GM12878 (cell line): Measurements from ENCODE around the gene ADCY1. TPM values are rescaled to one million over a fixed set of nuclear protein-coding genes. Genes with fewer than 3 reads are reported as not detected.

Source experiments
- ATAC-seq: fragments of 200-7000 bp; cut with Tn5 transposase; 3 replicates; pipeline ENCODE4 v1.9.1; 2020; ENCODE audit warnings: mild to moderate bottlenecking, moderate library complexity
- BruUV-seq: library from RNA; stranded (reverse); fragments of 400-500 nt; replicated peaks from 2 replicates; lab custom pipeline; 2021; lab: Mats Ljungman, UMichigan
- CTCF ChIA-PET: fragments of 300-600 bp; sonication (Branson Sonifier 250); formaldehyde crosslinking; extraction: SDS; loops from one replicate; lab custom pipeline; 2021; ENCODE audit warnings: inconsistent platforms; lab: Yijun Ruan, JAX
- POLR2A ChIA-PET: fragments of 350-600 bp; formaldehyde crosslinking; extraction: SDS; loops from one replicate; lab custom pipeline; 2021; ENCODE audit warnings: inconsistent platforms; lab: Charles Lee
- RAD21 ChIA-PET: fragments of 300-600 bp; sonication (Branson Sonifier 250); formaldehyde crosslinking; loops from one replicate; lab custom pipeline; 2023; ENCODE audit warnings: antibody characterized with exemption; ENCODE audit not compliant: unreplicated experiment; lab: Charles Lee
- SMC1A ChIA-PET: fragments of 300-600 bp; sonication (Branson Sonifier 250); formaldehyde crosslinking; loops from one replicate; lab custom pipeline; 2023; ENCODE audit not compliant: unreplicated experiment, uncharacterized antibody; lab: Charles Lee
- DNase-seq: peaks from one replicate; pipeline ENCODE4 v3.0.0-alpha.2; 2011; ENCODE audit warnings: low read depth, low spot score
- FAIRE-seq: peaks from 3 replicates; lab custom pipeline; 2011; peaks lifted over from hg19 to GRCh38; lab: Jason Lieb, UNC
- H2AFZ ChIP-seq: 2 replicates; pipeline ENCODE4 v1.6.0; 2011; ENCODE audit warnings: low read depth, low read length, control low read depth; ENCODE audit not compliant: control insufficient read depth
- H3K27ac ChIP-seq: 2 replicates; pipeline ENCODE4 v1.5.1; 2011; ENCODE audit warnings: control low read depth; ENCODE audit not compliant: control insufficient read depth, insufficient read depth
- H3K27me3 ChIP-seq, 2 experiments: replicated peaks in 1 of 2; 2 replicates each; pipeline versions ENCODE4 v1.6.0 to v1.6.1; 2011; ENCODE audit warnings: low read length in 1 of 2; ENCODE audit not compliant: control insufficient read depth in 2 of 2, insufficient read depth in 2 of 2
- H3K36me3 ChIP-seq, 2 experiments: 2 replicates each; pipeline ENCODE4 v1.5.1; 2011; ENCODE audit warnings: low read length in 1 of 2; ENCODE audit not compliant: control insufficient read depth in 2 of 2, insufficient read depth in 2 of 2
- H3K4me1 ChIP-seq: 2 replicates; pipeline ENCODE4 v1.6.1; 2011; ENCODE audit warnings: mild to moderate bottlenecking, low read length, moderate library complexity, mixed read lengths; ENCODE audit not compliant: control insufficient read depth, insufficient read depth
- H3K4me2 ChIP-seq: 2 replicates; pipeline ENCODE4 v1.6.0; 2011; ENCODE audit warnings: control low read depth; ENCODE audit not compliant: control insufficient read depth, insufficient read depth
- H3K4me3 ChIP-seq: fragments of 200-600 bp; sonication (generic); 2 replicates; pipeline ENCODE4 v1.5.1; 2016
- H3K79me2 ChIP-seq: 2 replicates; pipeline ENCODE4 v1.6.0; 2011; ENCODE audit warnings: low read length; ENCODE audit not compliant: control insufficient read depth, insufficient read depth
- H3K9ac ChIP-seq: 2 replicates; pipeline ENCODE4 v1.8.0; 2011; ENCODE audit warnings: low read length, control low read depth, mixed read lengths; ENCODE audit not compliant: control insufficient read depth, insufficient read depth
- H3K9me3 ChIP-seq: replicated peaks from 3 replicates; pipeline ENCODE4 v1.5.1; 2011; ENCODE audit warnings: mild to moderate bottlenecking, low read length; ENCODE audit not compliant: control insufficient read depth, insufficient read depth
- H4K20me1 ChIP-seq: 2 replicates; pipeline ENCODE4 v1.6.0; 2011; ENCODE audit not compliant: control insufficient read depth, insufficient read depth
- HCFC1 ChIP-seq: fragments of 150-350 bp; IDR thresholded peaks from 2 replicates; pipeline ENCODE4 v1.6.1; 2014; ENCODE audit warnings: low read length
- IRF3 ChIP-seq: fragments of 450-650 bp; IDR thresholded peaks from 2 replicates; pipeline ENCODE4 v1.6.1; 2014; ENCODE audit warnings: mild to moderate bottlenecking
- JUNB ChIP-seq: IDR thresholded peaks from 2 replicates; pipeline ENCODE4 v1.6.1; 2016; ENCODE audit warnings: antibody characterized with exemption, mild to moderate bottlenecking
- NBN ChIP-seq: fragments of 450-650 bp; IDR thresholded peaks from 2 replicates; pipeline ENCODE4 v1.6.1; 2016
- POLR2AphosphoS2 ChIP-seq: IDR thresholded peaks from 2 replicates; pipeline ENCODE4 v1.6.1; 2011; ENCODE audit warnings: low read depth, mild to moderate bottlenecking, low read length, improper control_type of control experiment, moderate library complexity
- USF2 ChIP-seq: IDR thresholded peaks from 2 replicates; pipeline ENCODE4 v1.6.1; 2011; ENCODE audit warnings: low read depth, low read length, improper control_type of control experiment, borderline replicate concordance
- ZBTB11 ChIP-seq: fragments of 450-650 bp; formaldehyde crosslinking; IDR thresholded peaks from 2 replicates; pipeline ENCODE4 v1.5.0; 2022; ENCODE audit warnings: mild to moderate bottlenecking, missing genetic modification characterization
- ZNF687 ChIP-seq: fragments of 450-650 bp; IDR thresholded peaks from 2 replicates; pipeline ENCODE4 v1.6.1; 2017; ENCODE audit warnings: mild to moderate bottlenecking, moderate library complexity
- WGBS: methylation state at CpG from one replicate; pipeline ENCODE4 v1.1.6; 2016; ENCODE audit warnings: low lambda C conversion rate; ENCODE audit not compliant: insufficient replicate concordance, insufficient coverage; ENCODE audit errors: missing lambda C conversion rate; 5-methylcytosine and 5-hydroxymethylcytosine counted together
- in situ Hi-C: fragments of 300-500 bp; cut with MboI; formaldehyde crosslinking; loops from 9 replicates; pipeline ENCODE4 v1.14.3; 2018; ENCODE audit warnings: mixed read lengths
- intact Hi-C: fragments of 100-400 bp; cut with micrococcal nuclease; formaldehyde crosslinking; loops from one replicate; pipeline ENCODE4 v1.14.2; 2022; ENCODE audit not compliant: unreplicated experiment
- polyA plus RNA-seq, 11 experiments: library from polyadenylated mRNA; depleted of rRNA in 4 of 11; unstranded in 6 of 11; stranded (reverse) in 5 of 11; fragments of >200 nt; fragmentation: Nextera tagmentation in 4 of 11; fragmentation: Illumina TruSeq in 1 of 11; extraction: Ambion mirVana in 4 of 11; extraction: Trizol in 1 of 11; gene quantifications; 1 replicate in 1 of 11; 2 replicates in 10 of 11; pipeline versions ENCODE4 v1.2.1 to v1.2.3, GENCODE V29; 2011 to 2016; ENCODE audit warnings: inconsistent platforms in 2 of 11, missing spikeins in 2 of 11, low read depth in 1 of 11
- total RNA-seq, 4 experiments: library from RNA; depleted of rRNA in 3 of 4; stranded (reverse); fragments of >200 nt in 3 of 4; fragmentation: Illumina TruSeq in 1 of 4; extraction: Trizol in 1 of 4; gene quantifications; 2 replicates each; pipeline versions ENCODE4 v1.2.1 to v1.2.3, GENCODE V29; 2013 to 2021

Gene ADCY1
- total and polyA plus RNA-seq, 10 of the 15 experiments (the other 5 are each of a cell fraction or from before 2014, with no cell fraction given): 0.13 to 1.4 (median 0.45) TPM; not detected in 1

- in situ Hi-C loops: no loop called here
- ChIA-PET SMC1A (no interaction called here), RAD21 (no interaction called here), CTCF (no interaction called here), POLR2A (no interaction called here)
- FAIRE-seq (no peak), ATAC-seq (no peak), DNase-seq (no peak)
- Histone ChIP-seq H3K27me3 (no peaks in the 10 kb centered on the region), H3K36me3 (no peaks in the 10 kb centered on the region), H3K4me3 (no peak overlapping the region), H3K9me3 (no peaks in the 10 kb centered on the region), H2AFZ (no peak overlapping the region), H3K9ac (no peak overlapping the region), H3K4me2 (no peak overlapping the region), H3K27ac (no peak overlapping the region), H3K4me1 (no peaks in the 10 kb centered on the region), H3K79me2 (no peaks in the 10 kb centered on the region), H4K20me1 (no peaks in the 10 kb centered on the region)
- TF ChIP-seq USF2 (no peak), POLR2AphosphoS2 (no peak)
- 43% methylated on average over 10 of the region's 10 CpGs for WGBS
- intact Hi-C loops: no loop called here
- BruUV-seq: no TSS peak
Measured at GRCh38 chr7:45655539-45655938, 81.4 kb downstream of the ADCY1 start.

GRCh38 chr7:45656431-45656830, 82.3 kb downstream of the ADCY1 start:
- POLR2A ChIA-PET: no interaction called here
- Histone ChIP-seq H3K36me3 (no peaks in the 10 kb centered on the region), H3K79me2 (no peaks in the 10 kb centered on the region), H2AFZ (no peak overlapping the region), H3K9me3 (no peaks in the 10 kb centered on the region), H3K27me3 (no peaks in the 10 kb centered on the region), H3K27ac (no peak overlapping the region), H4K20me1 (no peaks in the 10 kb centered on the region), H3K4me1 (no peaks in the 10 kb centered on the region), H3K4me3 (no peak overlapping the region), H3K4me2 (no peak overlapping the region), H3K9ac (no peak overlapping the region)
- no peak for DNase-seq
- in situ Hi-C loops: no loop called here
- 5% methylated on average over 2 of the region's 2 CpGs for WGBS
- FAIRE-seq: no peak
- CTCF ChIA-PET: no interaction called here
- no peak for ATAC-seq
- intact Hi-C loops: no loop called here
- no TSS peak for BruUV-seq
- RAD21 ChIA-PET: interaction anchor here (0.6 kb wide), 1 partner anchor 20 kb away, joined by 3 read pairs; no protein-coding TSS in a partner anchor
- SMC1A ChIA-PET: no interaction called here
- TF ChIP-seq JUNB: no peak
- TF ChIP-seq IRF3: no peak
- no peak for TF ChIP-seq NBN
- no peak for TF ChIP-seq ZNF687
- TF ChIP-seq POLR2AphosphoS2: no peak
- TF ChIP-seq ZBTB11 (CRISPR knock-in tag): no peak
- no peak for TF ChIP-seq HCFC1
